Epithelial cell of esophagus (primary cell): ENCODE data around the gene PIK3CB.
"Not testable (repeated sequence)": the region's sequence is repeated elsewhere in the genome, so short reads cannot be mapped to it uniquely, and the experiment has no call there.

Experiments used
- DNase-seq: peaks from one replicate; pipeline ENCODE4 v3.0.0; 2010; ENCODE audit warnings: low read depth
- H3K4me3 ChIP-seq: 2 replicates; pipeline ENCODE4 v1.5.1; 2011; ENCODE audit warnings: mild to moderate bottlenecking, low read length, control low read depth
- TF ChIP-seq, protein P1 (sequence below): IDR thresholded peaks from 2 replicates; pipeline ENCODE4 v1.5.1; 2011; ENCODE audit warnings: low read depth, mild to moderate bottlenecking, low read length, control low read depth, inconsistent platforms; ENCODE audit not compliant: insufficient read depth; ENCODE audit errors: missing control alignments

Gene PIK3CB

DNA sequence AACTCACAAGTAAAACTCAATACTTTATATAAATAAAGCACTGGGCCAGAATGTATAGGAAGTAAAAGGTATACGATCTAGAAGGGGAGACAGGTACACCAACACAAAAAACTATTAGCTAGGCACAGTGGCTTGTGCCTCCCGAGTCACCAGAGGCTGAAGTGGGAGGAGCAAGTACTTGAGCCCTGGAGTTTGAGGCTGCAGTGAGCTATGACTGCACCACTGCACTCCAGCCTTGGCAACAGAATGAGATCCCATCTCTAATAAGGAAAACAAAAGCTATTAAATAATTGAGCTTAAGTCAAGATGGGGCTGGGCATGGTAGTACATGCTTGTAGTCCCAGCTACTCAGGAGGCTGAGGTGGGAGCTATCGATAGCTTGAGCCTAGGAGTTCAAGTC lies 17.0 kb downstream of the PIK3CB start:
- no peak overlapping the region for H3K4me3 ChIP-seq
- DNase-seq, result no peak
- TF ChIP-seq, protein P1, sequence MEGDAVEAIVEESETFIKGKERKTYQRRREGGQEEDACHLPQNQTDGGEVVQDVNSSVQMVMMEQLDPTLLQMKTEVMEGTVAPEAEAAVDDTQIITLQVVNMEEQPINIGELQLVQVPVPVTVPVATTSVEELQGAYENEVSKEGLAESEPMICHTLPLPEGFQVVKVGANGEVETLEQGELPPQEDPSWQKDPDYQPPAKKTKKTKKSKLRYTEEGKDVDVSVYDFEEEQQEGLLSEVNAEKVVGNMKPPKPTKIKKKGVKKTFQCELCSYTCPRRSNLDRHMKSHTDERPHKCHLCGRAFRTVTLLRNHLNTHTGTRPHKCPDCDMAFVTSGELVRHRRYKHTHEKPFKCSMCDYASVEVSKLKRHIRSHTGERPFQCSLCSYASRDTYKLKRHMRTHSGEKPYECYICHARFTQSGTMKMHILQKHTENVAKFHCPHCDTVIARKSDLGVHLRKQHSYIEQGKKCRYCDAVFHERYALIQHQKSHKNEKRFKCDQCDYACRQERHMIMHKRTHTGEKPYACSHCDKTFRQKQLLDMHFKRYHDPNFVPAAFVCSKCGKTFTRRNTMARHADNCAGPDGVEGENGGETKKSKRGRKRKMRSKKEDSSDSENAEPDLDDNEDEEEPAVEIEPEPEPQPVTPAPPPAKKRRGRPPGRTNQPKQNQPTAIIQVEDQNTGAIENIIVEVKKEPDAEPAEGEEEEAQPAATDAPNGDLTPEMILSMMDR, result no peak

DNA sequence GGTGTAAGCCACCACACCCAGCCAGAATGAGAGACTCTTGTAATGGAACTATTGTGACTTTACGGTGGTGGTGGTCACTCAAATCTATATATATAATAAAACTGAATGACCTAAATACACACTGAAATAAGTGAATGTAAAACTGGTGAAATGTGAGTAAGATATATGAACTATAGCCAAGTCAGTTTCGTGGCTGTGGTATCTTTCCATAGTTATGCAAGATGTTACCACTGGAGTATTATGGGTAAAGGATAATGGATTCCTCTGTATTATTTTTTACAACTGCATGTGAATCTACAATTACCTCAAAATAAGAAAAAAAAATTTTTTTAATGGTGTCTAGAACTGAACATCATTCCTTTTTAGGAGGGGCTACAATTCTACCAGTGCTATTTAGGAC lies 21.9 kb downstream of the PIK3CB start:
- no peak overlapping the region for H3K4me3 ChIP-seq
- TF ChIP-seq, protein P1, result no peak
- DNase-seq, result no peak

- TF ChIP-seq, protein P1, result no peak
- H3K4me3 ChIP-seq, result no peak overlapping the region
- no peak for DNase-seq
Measured at GRCh38 chr3:138809500-138810256, 25.1 kb downstream of the PIK3CB start.

DNA sequence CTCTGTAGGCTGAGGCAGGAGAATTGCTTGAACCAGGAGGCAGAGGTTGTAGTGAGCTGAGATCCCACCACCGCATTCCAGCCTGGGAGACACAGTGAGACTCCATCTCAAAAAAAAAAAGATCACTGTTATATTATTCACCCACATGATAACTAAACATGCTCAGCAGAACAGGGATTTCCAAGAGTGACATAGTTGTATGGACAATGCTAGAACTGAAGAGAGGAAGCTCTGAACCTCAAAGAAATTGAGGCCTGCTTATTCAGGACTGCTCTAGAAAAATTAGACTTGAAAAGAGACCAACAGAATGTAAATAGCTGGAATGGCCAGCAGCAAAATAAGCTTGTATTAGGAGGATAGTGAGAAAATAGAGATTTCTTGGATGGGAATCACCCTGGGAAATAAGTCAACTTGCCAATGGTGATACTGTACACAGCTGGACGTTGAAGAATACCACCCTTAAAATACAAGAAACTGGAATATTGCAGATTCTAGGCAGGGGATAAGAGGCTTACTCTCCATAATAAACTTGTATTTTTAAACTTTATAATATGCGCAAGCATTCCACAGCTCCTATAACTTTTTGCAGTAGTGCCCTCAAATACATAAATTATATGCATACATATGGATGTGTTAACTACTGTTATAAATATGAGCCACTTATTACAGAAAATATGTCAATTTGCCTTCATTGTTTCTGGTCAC lies 28.2 kb downstream of the PIK3CB start:
- TF ChIP-seq, protein P1, result no peak
- DNase-seq, result no peak
- no peak overlapping the region for H3K4me3 ChIP-seq

- DNase-seq, result no peak
- no peak overlapping the region for H3K4me3 ChIP-seq
- TF ChIP-seq, protein P1, result no peak
Measured at GRCh38 chr3:138803006-138803653, 31.6 kb downstream of the PIK3CB start.

DNA sequence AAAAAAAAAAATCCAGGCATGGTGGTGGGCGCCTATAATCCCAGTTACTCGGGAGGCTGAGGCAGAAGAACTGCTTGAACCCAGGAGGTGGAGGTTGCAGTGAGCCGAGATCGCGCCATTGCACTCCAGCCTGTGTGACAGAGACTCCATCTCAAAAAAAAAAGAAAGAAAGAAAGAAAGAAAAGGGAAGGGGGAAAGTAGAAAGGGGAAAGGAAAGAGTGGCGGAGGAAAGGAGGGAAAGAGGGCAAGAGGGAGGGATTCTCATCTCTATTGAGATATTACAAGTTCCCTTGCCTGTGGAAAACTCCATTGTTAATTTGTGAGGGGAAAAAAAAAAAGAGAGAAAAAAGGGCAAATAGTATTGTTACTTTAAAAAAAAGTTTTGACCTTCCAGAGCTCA lies 32.5 kb downstream of the PIK3CB start:
- not testable (repeated sequence) for DNase-seq, H3K4me3 ChIP-seq

DNA sequence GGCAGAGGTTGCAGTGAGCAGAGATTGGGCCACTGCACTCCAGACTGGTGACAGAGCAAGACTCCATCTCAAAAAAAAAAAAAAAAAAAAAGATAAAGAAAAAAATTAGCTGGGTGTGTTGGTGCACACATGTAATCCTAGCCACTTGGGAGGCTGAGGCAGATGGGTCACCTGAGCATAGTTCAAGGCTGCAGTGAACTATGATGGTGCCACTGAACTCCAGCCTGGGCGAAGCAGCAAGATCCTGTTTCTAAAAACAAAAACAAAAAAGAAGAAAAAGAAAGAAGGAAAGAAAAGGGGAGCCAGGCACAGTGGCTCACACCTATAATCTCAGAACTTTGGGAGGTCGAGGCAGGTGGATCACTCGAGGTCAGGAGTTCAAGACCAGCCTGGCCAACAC lies 32.9 kb downstream of the PIK3CB start:
- no peak for DNase-seq
- TF ChIP-seq, protein P1, result no peak
- no peak overlapping the region for H3K4me3 ChIP-seq
